HG03045 (cell line): ENCODE data around the gene DUS4L.

ENCODE experiments used
- ATAC-seq: cut with Tn5 transposase; IDR thresholded peaks from one replicate; pipeline ENCODE4 v1.9.1; 2021; ENCODE audit warnings: mild to moderate bottlenecking, moderate library complexity; ENCODE audit not compliant: unreplicated experiment

Gene DUS4L

DNA sequence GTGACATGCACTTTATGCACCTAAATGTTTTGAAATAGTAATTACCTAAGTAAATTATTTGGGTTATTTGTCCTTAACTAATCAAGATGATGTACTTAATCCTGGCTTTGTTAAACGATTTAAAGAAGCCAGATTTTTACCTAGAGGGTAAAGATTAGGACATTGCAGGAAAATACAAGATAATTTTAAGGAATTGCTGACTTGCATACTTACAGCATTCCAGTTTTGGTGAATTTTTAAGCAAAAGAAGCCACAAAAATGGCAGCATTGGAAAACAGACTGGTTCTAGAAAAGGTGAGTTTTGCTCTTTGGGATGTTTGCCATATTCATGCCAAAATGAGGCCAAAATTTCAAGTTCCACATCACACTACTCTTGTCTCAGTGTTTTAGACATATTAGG is 49.7 kb downstream of the DUS4L start:
- no peak for ATAC-seq

DNA sequence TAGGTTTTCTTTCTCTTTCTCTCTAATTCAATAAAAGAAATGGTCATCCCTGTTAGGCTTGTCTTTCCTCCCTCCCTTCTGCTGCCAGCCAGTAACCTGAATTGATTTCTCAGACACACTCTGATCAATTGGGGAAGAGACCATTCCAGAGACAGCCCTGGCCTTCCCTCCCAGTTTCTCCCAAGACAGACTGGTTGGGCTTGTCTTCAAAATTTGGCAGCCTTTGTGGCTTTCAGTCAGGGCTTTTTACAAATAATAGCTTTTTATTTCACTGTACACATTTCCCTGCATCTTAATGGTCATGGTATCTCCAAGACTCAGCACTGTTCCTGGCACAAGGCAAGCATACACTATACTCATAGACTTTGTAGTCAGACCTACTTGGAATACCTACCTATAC is 50.2 kb downstream of the DUS4L start:
- ATAC-seq = no peak

- no peak for ATAC-seq
Measured at GRCh38 chr7:107614425-107614824, 50.7 kb downstream of the DUS4L start.

- no peak for ATAC-seq
Measured at GRCh38 chr7:107615910-107616680, 52.3 kb downstream of the DUS4L start.

DNA sequence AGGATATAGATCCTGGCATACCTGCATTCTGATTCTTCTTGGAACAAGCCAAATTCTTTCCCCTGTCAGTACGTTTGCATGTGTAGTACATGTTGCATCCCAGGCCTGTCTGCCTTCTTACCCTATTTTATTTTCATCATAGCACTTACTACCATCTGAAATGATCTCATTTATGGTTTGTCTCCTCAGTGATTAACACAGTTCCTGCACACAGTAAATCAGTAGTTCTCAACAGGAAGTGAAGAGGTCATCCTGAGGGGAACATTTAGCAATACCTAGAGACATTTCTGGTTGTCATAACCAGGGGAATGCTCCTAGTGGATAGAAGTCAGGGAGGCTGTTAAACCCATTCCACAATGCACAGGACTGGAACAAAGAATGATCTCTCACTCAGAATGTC is 58.7 kb downstream of the DUS4L start:
- no peak for ATAC-seq

DNA sequence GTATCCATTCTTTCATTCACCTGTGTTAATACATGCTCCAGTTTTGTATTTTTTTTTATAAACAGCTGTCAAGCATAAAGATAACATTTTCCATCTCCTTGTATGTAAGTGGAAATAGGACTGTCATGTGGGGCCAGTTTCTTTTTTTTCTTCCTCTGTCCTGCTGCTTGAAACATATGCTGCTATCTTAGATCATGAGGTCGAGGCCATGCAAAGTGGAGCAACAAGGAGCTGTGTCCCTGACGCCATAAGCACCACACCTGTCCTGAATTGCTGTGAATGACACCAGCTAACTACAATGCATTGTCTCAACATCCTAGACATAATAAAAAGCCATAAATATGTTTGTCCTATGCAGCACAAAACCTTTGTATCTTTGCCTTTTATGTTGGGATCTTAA is 59.1 kb downstream of the DUS4L start:
- ATAC-seq = no peak

DNA sequence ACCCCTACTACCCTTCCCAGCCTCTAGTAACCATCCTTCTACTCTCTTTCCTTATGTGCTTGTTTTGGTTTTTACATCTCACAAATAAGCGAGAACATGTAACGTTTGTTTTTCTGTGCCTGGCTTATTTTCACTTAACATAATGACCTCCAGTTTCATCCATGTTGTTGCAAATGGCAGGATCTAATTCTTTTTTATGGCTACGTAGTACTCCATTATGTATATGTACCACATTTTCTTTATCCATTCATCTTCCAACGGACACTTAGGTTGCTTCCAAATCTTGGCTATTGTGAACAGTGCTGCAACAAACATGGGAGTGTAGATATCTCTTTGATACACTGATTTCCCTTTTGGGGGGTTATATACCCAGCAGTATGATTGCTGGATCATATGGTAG is 63.2 kb downstream of the DUS4L start:
- ATAC-seq = no peak
